SK-N-MC (cell line): Measurements from ENCODE around the gene ACVR2B.

Source experiments
- DNase-seq: peaks from one replicate; pipeline ENCODE4 v3.0.0-alpha.2; 2011; ENCODE audit warnings: low read depth, low spot score
- H3K27ac ChIP-seq: fragments of 200-600 bp; sonication (generic); 2 replicates; pipeline ENCODE4 v1.5.1; 2016; ENCODE audit warnings: mixed run types
- H3K36me3 ChIP-seq: fragments of 200-600 bp; sonication (generic); 2 replicates; pipeline ENCODE4 v1.6.1; 2017; ENCODE audit warnings: antibody characterized with exemption, low read length, mixed read lengths; ENCODE audit not compliant: insufficient read depth
- H3K4me3 ChIP-seq: fragments of 200-600 bp; sonication (generic); 2 replicates; pipeline ENCODE4 v1.5.1; 2016
- H3K9ac ChIP-seq: fragments of 200-600 bp; sonication (generic); 2 replicates; pipeline ENCODE4 v1.8.0; 2017; ENCODE audit warnings: mixed run types, mixed read lengths; ENCODE audit not compliant: insufficient read length
- H3K9me3 ChIP-seq: fragments of 200-600 bp; sonication (generic); 2 replicates; pipeline ENCODE4 v1.6.1; 2017; ENCODE audit warnings: low read depth, mild to moderate bottlenecking, antibody characterized with exemption, low read length, moderate library complexity, mixed read lengths
- EZH2 ChIP-seq: fragments of 200-600 bp; sonication (generic); IDR thresholded peaks from one replicate; pipeline ENCODE4 v1.6.1; 2017; ENCODE audit warnings: antibody characterized with exemption
- FOXP2 ChIP-seq: optimal IDR thresholded peaks from 2 replicates; pipeline ENCODE3; 2011; ENCODE audit warnings: mild to moderate bottlenecking, moderate library complexity; ENCODE audit not compliant: insufficient read depth; ENCODE audit errors: extremely low read length, control extremely low read depth
- POLR2AphosphoS5 ChIP-seq: IDR thresholded peaks from 2 replicates; pipeline ENCODE4 v1.6.1; 2012; ENCODE audit warnings: mild to moderate bottlenecking, low read depth, low read length, borderline replicate concordance

Gene ACVR2B

GRCh38 chr3:38446085-38446686 is 7.5 kb upstream of the ACVR2B start:
- H3K9ac ChIP-seq = no peak overlapping the region
- H3K27ac ChIP-seq = no peak overlapping the region
- TF ChIP-seq FOXP2 (no peak), POLR2AphosphoS5 (no peak)
- no peaks in the 10 kb centered on the region for H3K36me3 ChIP-seq
- no peak overlapping the region for H3K4me3 ChIP-seq
- no peaks in the 10 kb centered on the region for H3K9me3 ChIP-seq
- DNase-seq = no peak

DNA sequence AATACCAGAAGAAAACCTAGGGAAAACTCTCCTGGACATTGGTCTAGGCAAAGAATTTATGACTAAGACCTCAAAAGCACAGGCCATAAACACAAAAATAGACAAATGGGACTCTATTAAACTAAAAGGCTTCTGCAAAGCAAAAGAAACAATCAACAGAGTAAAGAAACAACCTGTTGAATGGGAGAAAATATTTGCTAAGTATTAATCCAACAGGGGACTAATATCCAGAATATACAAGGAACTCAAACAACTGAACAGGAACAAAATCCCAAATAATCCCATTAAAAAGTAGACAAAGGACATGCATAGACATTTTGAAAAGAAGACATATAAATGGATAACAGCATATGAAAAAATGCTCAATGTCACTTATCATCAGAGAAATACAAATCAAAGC is 6.9 kb upstream of the ACVR2B start:
- Histone ChIP-seq H3K9ac (no peak overlapping the region), H3K9me3 (no peaks in the 10 kb centered on the region), H3K4me3 (no peak overlapping the region), H3K27ac (no peak overlapping the region), H3K36me3 (no peaks in the 10 kb centered on the region)
- TF ChIP-seq EZH2 = no peak
- TF ChIP-seq FOXP2 = no peak
- TF ChIP-seq POLR2AphosphoS5 = no peak
- no peak for DNase-seq

GRCh38 chr3:38450853-38451252 is 2.8 kb upstream of the ACVR2B start:
- H3K9me3 ChIP-seq = no peaks in the 10 kb centered on the region
- H3K4me3 ChIP-seq = no peak overlapping the region
- no peak for TF ChIP-seq FOXP2
- TF ChIP-seq POLR2AphosphoS5 = no peak
- no peak for TF ChIP-seq EZH2
- no peak overlapping the region for H3K9ac ChIP-seq
- no peak for DNase-seq
- no peak overlapping the region for H3K27ac ChIP-seq
- no peaks in the 10 kb centered on the region for H3K36me3 ChIP-seq

- peak overlapping the region; percentile 86 for H3K9ac ChIP-seq
- H3K9me3 ChIP-seq = no peaks in the 10 kb centered on the region
- H3K36me3 ChIP-seq = no peaks in the 10 kb centered on the region
- no peak overlapping the region; the same call in 1 of the 2 replicates for H3K27ac ChIP-seq
- no peak for DNase-seq
- peak overlapping the region; percentile 81 for H3K4me3 ChIP-seq
- TF ChIP-seq EZH2 (no peak), FOXP2 (no peak), POLR2AphosphoS5 (no peak)
These were observed 155 bp downstream of the ACVR2B start for GRCh38 chr3:38453913-38454177.

DNA sequence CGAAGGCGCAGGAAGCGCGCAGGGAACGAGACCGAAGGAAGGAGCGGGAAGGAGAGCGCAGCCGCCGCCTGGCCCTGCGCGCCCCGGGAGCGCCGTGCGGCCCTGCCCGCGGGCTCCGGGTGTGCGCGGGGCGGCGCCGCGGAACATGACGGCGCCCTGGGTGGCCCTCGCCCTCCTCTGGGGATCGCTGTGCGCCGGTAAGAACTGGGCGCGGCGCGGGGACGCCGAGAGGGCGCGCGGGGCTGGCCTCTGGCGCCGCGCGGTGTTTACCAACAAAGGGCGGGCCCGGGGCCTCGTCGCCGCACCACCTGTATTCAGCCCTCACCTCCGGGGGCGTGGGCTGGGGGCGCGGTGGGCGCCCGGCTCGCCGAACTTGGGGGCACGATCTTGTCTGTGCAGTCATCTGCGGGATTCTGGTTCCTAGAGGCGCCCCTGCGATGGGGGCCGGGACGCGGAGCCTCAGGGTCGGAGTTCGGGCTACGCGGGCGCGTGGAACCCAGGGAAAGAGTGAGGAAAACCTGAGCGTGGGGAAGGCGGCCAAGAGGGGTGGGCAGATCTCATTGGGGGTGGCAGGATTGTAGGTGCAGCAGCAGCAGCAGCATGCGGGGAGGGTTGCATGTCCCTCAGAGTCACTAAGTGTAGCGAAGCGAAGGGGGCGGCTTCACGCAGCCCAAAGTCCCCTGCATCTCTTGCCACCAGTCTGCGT is 641 bp downstream of the ACVR2B start:
- H3K9me3 ChIP-seq = no peaks in the 10 kb centered on the region
- H3K36me3 ChIP-seq = no peaks in the 10 kb centered on the region
- peak overlapping the region; percentile 62 for H3K27ac ChIP-seq
- no peak for DNase-seq
- no peak for TF ChIP-seq EZH2
- no peak for TF ChIP-seq POLR2AphosphoS5
- TF ChIP-seq FOXP2 = no peak
- H3K4me3 ChIP-seq = peak overlapping the region; percentile 81
- H3K9ac ChIP-seq = peak overlapping the region; percentile 86

GRCh38 chr3:38454884-38455638 is 1.4 kb downstream of the ACVR2B start:
- TF ChIP-seq EZH2 = no peak
- TF ChIP-seq FOXP2 = no peak
- TF ChIP-seq POLR2AphosphoS5 = peak; percentile 64; the same call in 1 of the 2 replicates
- Histone ChIP-seq H3K9me3 (no peaks in the 10 kb centered on the region), H3K36me3 (no peaks in the 10 kb centered on the region), H3K4me3 (peak overlapping the region; percentile 81), H3K27ac (peak overlapping the region; percentile 62; the same call in 1 of the 2 replicates), H3K9ac (peak overlapping the region; percentile 86)
- DNase-seq = no peak

GRCh38 chr3:38455639-38456430 is 2.1 kb downstream of the ACVR2B start:
- H3K27ac ChIP-seq = no peak overlapping the region
- DNase-seq = no peak
- no peak overlapping the region for H3K9ac ChIP-seq
- no peak for TF ChIP-seq EZH2
- no peak for TF ChIP-seq POLR2AphosphoS5
- TF ChIP-seq FOXP2 = no peak
- H3K9me3 ChIP-seq = no peaks in the 10 kb centered on the region
- H3K4me3 ChIP-seq = peak overlapping the region; percentile 81
- no peaks in the 10 kb centered on the region for H3K36me3 ChIP-seq
